Measurements from ENCODE around the gene CARM1.

The CARM1 gene

DNA sequence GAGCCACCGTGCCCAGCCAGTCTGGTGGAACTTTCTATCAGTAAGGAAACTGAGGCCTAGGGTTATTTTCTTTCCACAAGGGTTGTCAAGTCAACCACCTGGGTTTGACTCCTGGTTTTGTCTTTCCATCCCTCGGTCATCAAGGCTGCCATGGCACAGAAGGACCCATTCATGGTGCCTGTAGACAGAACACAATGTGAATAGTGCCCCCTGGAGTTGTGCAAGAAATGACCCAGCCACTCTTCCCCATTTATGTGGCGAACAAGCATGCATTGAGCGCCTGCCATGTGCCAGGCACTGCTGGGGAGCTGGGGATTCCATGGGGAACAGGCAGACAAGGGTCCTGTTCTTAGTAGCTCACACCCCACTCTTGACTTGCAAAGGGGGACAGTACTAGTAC lies 93.5 kb downstream of the CARM1 start:
- Histone ChIP-seq H3K36me3 (replicated peaks) (no peaks in the 10 kb centered on the region), H3K4me3 (ENCODE audit: low read depth, low read length) (no peak overlapping the region), H3K27ac (no peak overlapping the region), H3K27me3 (replicated peaks) (no peaks in the 10 kb centered on the region)
- in situ Hi-C loops (cut with HindIII; ENCODE audit: low pct_ligation_motif_present, low sequenced_read_pairs): no loop called here
- DNase-seq: no peak
- TF ChIP-seq, protein P1, sequence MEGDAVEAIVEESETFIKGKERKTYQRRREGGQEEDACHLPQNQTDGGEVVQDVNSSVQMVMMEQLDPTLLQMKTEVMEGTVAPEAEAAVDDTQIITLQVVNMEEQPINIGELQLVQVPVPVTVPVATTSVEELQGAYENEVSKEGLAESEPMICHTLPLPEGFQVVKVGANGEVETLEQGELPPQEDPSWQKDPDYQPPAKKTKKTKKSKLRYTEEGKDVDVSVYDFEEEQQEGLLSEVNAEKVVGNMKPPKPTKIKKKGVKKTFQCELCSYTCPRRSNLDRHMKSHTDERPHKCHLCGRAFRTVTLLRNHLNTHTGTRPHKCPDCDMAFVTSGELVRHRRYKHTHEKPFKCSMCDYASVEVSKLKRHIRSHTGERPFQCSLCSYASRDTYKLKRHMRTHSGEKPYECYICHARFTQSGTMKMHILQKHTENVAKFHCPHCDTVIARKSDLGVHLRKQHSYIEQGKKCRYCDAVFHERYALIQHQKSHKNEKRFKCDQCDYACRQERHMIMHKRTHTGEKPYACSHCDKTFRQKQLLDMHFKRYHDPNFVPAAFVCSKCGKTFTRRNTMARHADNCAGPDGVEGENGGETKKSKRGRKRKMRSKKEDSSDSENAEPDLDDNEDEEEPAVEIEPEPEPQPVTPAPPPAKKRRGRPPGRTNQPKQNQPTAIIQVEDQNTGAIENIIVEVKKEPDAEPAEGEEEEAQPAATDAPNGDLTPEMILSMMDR (IDR thresholded peaks at IDR 0.05; ENCODE audit: low read depth, low read length, missing control alignments): peak; percentile 6

DNA sequence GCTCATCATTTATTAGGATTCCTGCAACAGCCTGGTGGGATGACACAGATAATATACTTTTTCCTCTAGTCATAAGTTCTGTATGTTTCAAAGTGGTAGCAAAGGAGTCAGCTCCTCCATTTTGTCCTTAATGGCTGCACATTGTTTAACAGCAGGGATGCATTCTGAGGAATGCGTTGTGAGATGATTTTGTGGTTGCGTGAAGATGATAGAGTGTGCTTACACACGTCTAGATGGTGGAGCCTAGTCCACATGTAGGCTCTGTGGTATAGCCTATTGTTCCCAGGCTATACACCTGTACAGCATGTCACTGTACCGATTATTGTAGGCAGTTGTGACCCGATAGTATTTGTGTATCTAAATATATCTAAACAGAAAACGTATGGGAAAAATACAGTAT lies 94.0 kb downstream of the CARM1 start:
- TF ChIP-seq, protein P1 (IDR thresholded peaks at IDR 0.05; ENCODE audit: low read depth, low read length, missing control alignments): no peak
- in situ Hi-C loops (cut with HindIII; ENCODE audit: low pct_ligation_motif_present, low sequenced_read_pairs): no loop called here
- Histone ChIP-seq H3K4me3 (ENCODE audit: low read depth, low read length) (no peak overlapping the region), H3K36me3 (replicated peaks) (no peaks in the 10 kb centered on the region), H3K27ac (no peak overlapping the region), H3K27me3 (replicated peaks) (no peaks in the 10 kb centered on the region)
- DNase-seq: no peak

DNA sequence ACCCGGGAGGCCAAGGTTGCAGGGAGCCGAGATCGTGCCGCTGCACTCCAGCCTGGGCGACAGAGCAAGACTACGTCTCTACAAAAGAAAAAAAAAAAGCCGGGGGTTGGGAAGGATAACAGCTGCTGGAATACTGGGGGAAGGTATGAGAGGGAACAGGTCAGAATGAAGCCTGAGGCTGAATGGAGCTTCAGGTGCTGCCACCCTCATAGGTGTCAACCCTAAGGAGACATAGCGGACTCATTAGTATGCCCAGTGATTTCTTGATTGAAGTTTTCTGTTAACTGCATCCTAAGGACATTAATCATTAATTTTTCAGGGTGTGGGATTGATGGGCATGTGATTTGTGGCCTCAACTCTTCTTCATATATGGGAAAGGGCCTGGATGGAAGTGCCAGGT lies 95.5 kb downstream of the CARM1 start:
- no peak for DNase-seq
- H3K27ac ChIP-seq: no peak overlapping the region
- TF ChIP-seq, protein P1 (IDR thresholded peaks at IDR 0.05; ENCODE audit: low read depth, low read length, missing control alignments): no peak
- in situ Hi-C loops (cut with HindIII; ENCODE audit: low pct_ligation_motif_present, low sequenced_read_pairs): no loop called here
- H3K4me3 ChIP-seq (ENCODE audit: low read depth, low read length): no peak overlapping the region
- no peaks in the 10 kb centered on the region for H3K27me3 ChIP-seq (replicated peaks)
- H3K36me3 ChIP-seq (replicated peaks): no peaks in the 10 kb centered on the region

DNA sequence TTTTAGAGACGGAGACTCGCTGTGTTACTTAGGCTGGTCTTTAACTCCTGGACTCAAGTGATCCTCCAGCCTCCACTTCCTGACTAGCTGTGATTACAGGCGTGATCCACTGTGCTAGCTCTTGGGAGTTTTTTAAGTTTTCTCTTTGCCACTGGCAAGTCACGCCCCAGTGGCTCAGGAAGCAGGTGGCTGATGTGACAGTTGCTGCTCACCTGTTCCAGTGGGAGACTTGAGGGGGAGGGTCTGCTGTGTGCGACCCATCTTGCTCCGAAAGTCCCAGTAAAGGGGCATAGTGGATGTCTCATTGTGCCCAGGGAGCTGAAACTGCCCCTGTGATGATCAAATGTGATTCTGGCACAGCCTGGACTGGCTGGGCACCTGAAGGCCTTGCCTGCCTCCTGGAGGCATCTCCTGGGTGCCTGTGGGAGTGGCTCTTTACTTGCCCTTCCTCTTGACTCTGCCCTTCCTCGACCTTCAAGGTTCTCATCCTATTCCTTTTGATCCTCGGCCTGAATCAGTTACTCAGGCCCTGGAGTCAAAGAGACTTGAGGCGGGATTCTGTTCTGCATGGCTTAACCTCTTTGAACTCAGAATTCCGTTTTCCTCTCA lies 97.3 kb downstream of the CARM1 start:
- Histone ChIP-seq H3K4me3 (ENCODE audit: low read depth, low read length) (no peak overlapping the region), H3K36me3 (replicated peaks) (no peaks in the 10 kb centered on the region), H3K27ac (no peak overlapping the region), H3K27me3 (replicated peaks) (no peaks in the 10 kb centered on the region)
- TF ChIP-seq, protein P1 (IDR thresholded peaks at IDR 0.05; ENCODE audit: low read depth, low read length, missing control alignments): no peak
- in situ Hi-C loops (cut with HindIII; ENCODE audit: low pct_ligation_motif_present, low sequenced_read_pairs): no loop called here
- no peak for DNase-seq

DNA sequence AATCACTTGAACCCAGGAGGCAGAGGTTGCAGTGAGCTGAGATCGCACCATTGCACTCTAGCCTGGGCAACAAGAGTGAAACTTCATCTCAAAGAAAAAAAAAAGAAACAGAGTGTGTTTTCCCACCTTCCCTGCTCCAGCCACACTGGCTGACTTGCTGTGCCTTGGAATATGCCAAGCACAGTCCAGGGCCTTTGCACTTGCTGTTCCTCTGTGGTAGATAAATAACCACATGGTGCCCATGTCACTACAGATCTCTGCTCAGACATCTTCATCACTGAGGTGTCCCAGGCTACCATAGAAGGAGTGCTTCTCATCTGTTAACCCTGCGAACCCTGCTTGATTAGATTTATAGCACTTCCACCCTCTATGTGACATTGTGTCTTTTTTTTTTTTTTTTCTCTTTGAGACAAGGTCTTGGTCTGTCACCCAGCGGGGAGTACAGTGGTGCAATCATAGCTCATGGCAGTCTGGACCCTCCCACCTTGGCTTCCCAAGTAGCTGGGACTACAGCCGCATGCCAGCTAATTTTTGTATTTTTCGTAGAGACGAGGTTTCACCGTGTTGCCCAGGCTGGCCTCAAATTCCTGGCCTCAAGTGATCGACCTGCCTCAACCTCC lies 99.9 kb downstream of the CARM1 start:
- no peak overlapping the region for H3K4me3 ChIP-seq (ENCODE audit: low read depth, low read length)
- TF ChIP-seq, protein P1 (IDR thresholded peaks at IDR 0.05; ENCODE audit: low read depth, low read length, missing control alignments): no peak
- H3K36me3 ChIP-seq (replicated peaks): no peaks in the 10 kb centered on the region
- in situ Hi-C loops (cut with HindIII; ENCODE audit: low pct_ligation_motif_present, low sequenced_read_pairs): no loop called here
- no peaks in the 10 kb centered on the region for H3K27me3 ChIP-seq (replicated peaks)
- DNase-seq: no peak
- H3K27ac ChIP-seq: no peak overlapping the region

Data from brain microvascular endothelial cell (primary cell).